ENCODE measurements around the gene TUBB4B. TPM values are rescaled to one million over a fixed set of nuclear protein-coding genes. Genes with fewer than 3 reads are reported as not detected.
A peak's percentile ranks its signal among the peaks of the same experiment; 100 is the strongest.

Gene TUBB4B
- total RNA-seq, 4 donors from 2014 or later = 367 to 753 (median 540) TPM

GRCh38 chr9:137275588-137276472 lies 34.7 kb downstream of the TUBB4B start:
- intact Hi-C loops (cut with DNase I) = no loop called here
- Histone ChIP-seq H3K27me3 (peaks cover 0 to 38% (median 0%) of the 10 kb centered on the region in 4 donors), H3K4me3 (no peak overlapping the region), H3K9me3 (no peaks in the 10 kb centered on the region), H3K36me3 (peaks cover 10 to 46% (median 12%) of the 10 kb centered on the region in 3 donors), H3K27ac (peak overlapping the region in 3 of 4 donors; percentile 81 to 87 (median 86)), H3K4me1 (peaks cover 39 to 89% (median 45%) of the 10 kb centered on the region in 3 donors)
- WGBS, 2 donors = 74 to 83% methylated on average over 21 of the region's 24 CpGs
- DNase-seq = no peak
- no peak for TF ChIP-seq POLR2A (IDR thresholded peaks at IDR 0.05)
- no peak for TF ChIP-seq CTCF (IDR thresholded peaks at IDR 0.05)

GRCh38 chr9:137276473-137277328 lies 35.6 kb downstream of the TUBB4B start:
- no peak for TF ChIP-seq CTCF (IDR thresholded peaks at IDR 0.05)
- no peak for TF ChIP-seq POLR2A (IDR thresholded peaks at IDR 0.05)
- WGBS, 2 donors = 15 to 34% methylated on average over 4 to 9 of the region's 30 CpGs
- Histone ChIP-seq H3K27ac (peak overlapping the region; percentile 81 to 87 (median 84)), H3K4me3 (peak overlapping the region in 3 of 4 donors; percentile 54 to 61 (median 58)), H3K4me1 (peaks cover 39 to 89% (median 51%) of the 10 kb centered on the region in 3 donors), H3K9me3 (no peaks in the 10 kb centered on the region), H3K36me3 (peaks cover 10 to 44% (median 12%) of the 10 kb centered on the region in 3 donors), H3K27me3 (peaks cover 0 to 47% (median 0%) of the 10 kb centered on the region in 4 donors)
- intact Hi-C loops (cut with DNase I) = no loop called here
- DNase-seq = no peak

- DNase-seq = peak; percentile 58
- Histone ChIP-seq H3K4me1 (peaks cover 34 to 82% (median 51%) of the 10 kb centered on the region in 3 donors), H3K36me3 (peaks cover 4 to 42% (median 8%) of the 10 kb centered on the region in 3 donors), H3K4me3 (peak within 1 kb of the TSS; percentile 43 to 61 (median 56)), H3K27ac (peak within 1 kb of the TSS; percentile 81 to 87 (median 84)), H3K9me3 (no peaks in the 10 kb centered on the region), H3K27me3 (peaks cover 0 to 50% (median 0%) of the 10 kb centered on the region in 4 donors)
- intact Hi-C loops (cut with DNase I) = no loop called here
- WGBS, 2 donors = 42 to 44% methylated on average over 2 to 3 of the region's 25 CpGs
- TF ChIP-seq CTCF (IDR thresholded peaks at IDR 0.05) (peak in 3 of 6 experiments; percentile 9 to 29 (median 12)), POLR2A (IDR thresholded peaks at IDR 0.05) (peak in 2 of 4 donors; percentile 18 to 53)
Measured at GRCh38 chr9:137277329-137278041, 36.4 kb downstream of the TUBB4B start, which contains the start of gene TOR4A. Gene TOR4A (plus strand): TSS chr9:137277726. CDS start chr9:137278690, 964 bp downstream.

- TF ChIP-seq POLR2A (IDR thresholded peaks at IDR 0.05) (no peak), CTCF (IDR thresholded peaks at IDR 0.05) (no peak)
- DNase-seq = no peak
- WGBS, 2 donors = 37% methylated on average over 8 of the region's 54 CpGs; no CpG with 5 or more reads in 1 of the 2 donors
Measured at GRCh38 chr9:137278061-137278701, 37.1 kb downstream of the TUBB4B start.

More at GRCh38 chr9:137278061-137278701, 37.1 kb downstream of the TUBB4B start:
- Histone ChIP-seq H3K27ac (peak overlapping the region; percentile 81 to 87 (median 84)), H3K27me3 (peaks cover 0 to 50% (median 0%) of the 10 kb centered on the region in 4 donors), H3K9me3 (no peaks in the 10 kb centered on the region), H3K4me3 (peak overlapping the region; percentile 43 to 61 (median 56)), H3K4me1 (peaks cover 34 to 75% (median 51%) of the 10 kb centered on the region in 3 donors), H3K36me3 (peaks cover 0 to 41% (median 2%) of the 10 kb centered on the region in 3 donors)
- intact Hi-C loops (cut with DNase I) = no loop called here
